HCT116 (cell line): ENCODE results near the gene GRIN2A. TPM values are rescaled to one million over a fixed set of nuclear protein-coding genes. Genes with fewer than 3 reads are reported as not detected.

ENCODE experiments used
- ATAC-seq: fragments of 200-7000 bp; cut with Tn5 transposase; 2 replicates; pipeline ENCODE4 v1.9.1; 2020; ENCODE audit warnings: mild to moderate bottlenecking, moderate library complexity
- BruUV-seq: library from RNA; stranded (reverse); fragments of 400-500 nt; replicated peaks from 2 replicates; lab custom pipeline; 2021; lab: Mats Ljungman, UMichigan
- CTCF ChIA-PET: fragments of 300-600 bp; sonication (Branson Sonifier 250); formaldehyde crosslinking; loops from one replicate; lab custom pipeline; 2021; ENCODE audit warnings: antibody characterized with exemption; lab: Charles Lee
- POLR2A ChIA-PET: fragments of 300-600, 350-600 bp; sonication (Branson Sonifier 250); formaldehyde crosslinking; loops from one replicate; lab custom pipeline; 2021; ENCODE audit warnings: antibody characterized with exemption; lab: Charles Lee
- RAD21 ChIA-PET, 2 experiments: fragments of 300-600 bp; sonication (Branson Sonifier 250); formaldehyde crosslinking; loops; one replicate each; lab custom pipeline; 2023; ENCODE audit warnings: low total read pairs in 2 of 2; ENCODE audit not compliant: uncharacterized antibody in 2 of 2, unreplicated experiment in 2 of 2, low non-redundant PET in 1 of 2; lab: Charles Lee
- DNase-seq: peaks from one replicate; pipeline ENCODE4 v3.0.0-alpha.2; 2010; ENCODE audit warnings: low read depth, low spot score
- H2AFZ ChIP-seq: fragments of 200-600 bp; shearing (Covaris generic), sonication (generic); 2 replicates; pipeline ENCODE4 v1.6.1; 2017; ENCODE audit warnings: low read depth, mixed run types, mixed read lengths, antibody characterized with exemption, low read length; ENCODE audit not compliant: poor library complexity, severe bottlenecking
- H3K27ac ChIP-seq: 2 replicates; pipeline ENCODE4 v1.5.1; 2012; ENCODE audit warnings: low read depth, low read length
- H3K27me3 ChIP-seq: fragments of 200-600 bp; sonication (generic); 2 replicates; pipeline ENCODE4 v1.6.1; 2016; ENCODE audit warnings: mixed run types, low read length, mixed read lengths; ENCODE audit not compliant: insufficient read depth
- H3K36me3 ChIP-seq, 2 experiments: fragments of 200-500 bp in 1 of 2; fragments of 200-600 bp in 1 of 2; sonication (Bioruptor generic) in 1 of 2; sonication (generic) in 1 of 2; 2 replicates each; pipeline versions ENCODE4 v1.5.1 to v1.6.1; 2014 to 2016; ENCODE audit warnings: low read length in 2 of 2, inconsistent platforms in 1 of 2, mixed read lengths in 1 of 2, mixed run types in 1 of 2; ENCODE audit not compliant: insufficient read depth in 2 of 2, control insufficient read depth in 1 of 2
- H3K4me1 ChIP-seq, 2 experiments: fragments of 200-600 bp in 1 of 2; sonication (generic) in 1 of 2; 2 replicates each; pipeline versions ENCODE4 v1.5.1 to v1.6.1; 2012 to 2017; ENCODE audit warnings: low read length in 2 of 2, inconsistent platforms in 1 of 2, mild to moderate bottlenecking in 1 of 2, mixed read lengths in 1 of 2, mixed run types in 1 of 2, moderate library complexity in 1 of 2; ENCODE audit not compliant: insufficient read depth in 2 of 2, control insufficient read depth in 1 of 2
- H3K4me2 ChIP-seq: fragments of 200-600 bp; sonication (generic); 2 replicates; pipeline ENCODE4 v1.6.1; 2017; ENCODE audit warnings: mixed run types, low read length, mixed read lengths
- H3K4me3 ChIP-seq, 2 experiments: fragments of 200-600 bp in 1 of 2; sonication (generic) in 1 of 2; replicated peaks in 1 of 2; 2 replicates each; pipeline ENCODE4 v1.5.1; 2011 to 2016; ENCODE audit warnings: low read length in 2 of 2, control low read depth in 1 of 2, low read depth in 1 of 2, mild to moderate bottlenecking in 1 of 2, mixed read lengths in 1 of 2, mixed run types in 1 of 2
- H3K79me2 ChIP-seq: fragments of 200-600 bp; sonication (generic); 2 replicates; pipeline ENCODE4 v1.6.1; 2017; ENCODE audit warnings: mild to moderate bottlenecking, mixed run types, low read length, moderate library complexity, mixed read lengths; ENCODE audit not compliant: insufficient read depth
- H3K9ac ChIP-seq: fragments of 200-600 bp; sonication (generic); 2 replicates; pipeline ENCODE4 v1.6.1; 2016; ENCODE audit warnings: low read length, mixed read lengths
- H3K9me2 ChIP-seq: fragments of 200-600 bp; sonication (generic), shearing (Covaris generic); 2 replicates; pipeline ENCODE4 v1.6.1; 2017; ENCODE audit warnings: mixed run types, mild to moderate bottlenecking, moderate library complexity; ENCODE audit not compliant: insufficient read depth
- H3K9me3 ChIP-seq, 2 experiments: fragments of 200-500 bp in 1 of 2; fragments of 200-600 bp in 1 of 2; sonication (Bioruptor generic) in 1 of 2; sonication (generic) in 1 of 2; 2 replicates each; pipeline ENCODE4 v1.6.1; 2014 to 2017; ENCODE audit warnings: low read length in 2 of 2, mixed read lengths in 2 of 2, inconsistent platforms in 1 of 2, low read depth in 1 of 2, mild to moderate bottlenecking in 1 of 2, mixed run types in 1 of 2, moderate library complexity in 1 of 2; ENCODE audit not compliant: control insufficient read depth in 1 of 2, insufficient read depth in 1 of 2
- H4K20me1 ChIP-seq: fragments of 200-600 bp; sonication (generic), shearing (Covaris generic); 2 replicates; pipeline ENCODE4 v1.6.1; 2017; ENCODE audit warnings: mixed run types, mild to moderate bottlenecking, moderate library complexity; ENCODE audit not compliant: insufficient read depth
- EGR1 ChIP-seq: IDR thresholded peaks from 2 replicates; pipeline ENCODE4 v1.6.1; 2012; ENCODE audit warnings: low read depth
- ELF1 ChIP-seq: IDR thresholded peaks from 2 replicates; pipeline ENCODE4 v1.6.1; 2012; ENCODE audit warnings: low read depth, borderline replicate concordance
- EZH2phosphoT487 ChIP-seq: fragments of 200-600 bp; IDR thresholded peaks from 2 replicates; pipeline ENCODE4 v1.6.1; 2018; ENCODE audit warnings: antibody characterized with exemption, borderline replicate concordance
- FOSL1 ChIP-seq: IDR thresholded peaks from 2 replicates; pipeline ENCODE4 v1.6.1; 2012; ENCODE audit warnings: low read depth
- JUND ChIP-seq: IDR thresholded peaks from 2 replicates; pipeline ENCODE4 v1.6.1; 2012
- POLR2A ChIP-seq: IDR thresholded peaks from 2 replicates; pipeline ENCODE4 v1.7.0; 2011; ENCODE audit warnings: borderline replicate concordance; ENCODE audit not compliant: insufficient read depth, insufficient read length; ENCODE audit errors: extremely low read depth
- POLR2AphosphoS5 ChIP-seq: IDR thresholded peaks from 2 replicates; pipeline ENCODE4 v1.6.1; 2011; ENCODE audit warnings: mild to moderate bottlenecking, low read depth, low read length, moderate library complexity
- RAD21 ChIP-seq: IDR thresholded peaks from 2 replicates; pipeline ENCODE4 v1.6.1; 2012; ENCODE audit warnings: low read depth, mild to moderate bottlenecking
- SIN3A ChIP-seq: IDR thresholded peaks from 2 replicates; pipeline ENCODE4 v1.6.1; 2012; ENCODE audit warnings: low read depth
- SP1 ChIP-seq: IDR thresholded peaks from 2 replicates; pipeline ENCODE4 v1.6.1; 2012; ENCODE audit warnings: low read depth
- SRF ChIP-seq: IDR thresholded peaks from 2 replicates; pipeline ENCODE4 v1.6.1; 2012; ENCODE audit warnings: low read depth
- YY1 ChIP-seq: IDR thresholded peaks from 2 replicates; pipeline ENCODE4 v1.6.1; 2011; ENCODE audit warnings: low read length, low read depth, moderate library complexity, mild to moderate bottlenecking; ENCODE audit not compliant: insufficient replicate concordance; ENCODE audit errors: extremely low read depth
- ZFX ChIP-seq: fragments of 450-650 bp; IDR thresholded peaks from 2 replicates; pipeline ENCODE4 v1.6.1; 2017
- ZNF274 ChIP-seq: fragments of 200-500 bp; sonication (Bioruptor generic); IDR thresholded peaks from 2 replicates; pipeline ENCODE4 v1.6.1; 2014; ENCODE audit warnings: mild to moderate bottlenecking, low read depth, low read length, inconsistent platforms
- intact Hi-C: fragments of 100-400 bp; cut with micrococcal nuclease; formaldehyde crosslinking; loops from 2 replicates; pipeline ENCODE4 v1.10.0; 2022
- total RNA-seq: library from RNA; stranded (reverse); gene quantifications from one replicate; pipeline ENCODE4 v1.2.1, GENCODE V29; 2021; ENCODE audit not compliant: unreplicated experiment
- TF ChIP-seq, protein P1 (sequence below): IDR thresholded peaks from 2 replicates; pipeline ENCODE4 v1.6.1; 2012
- TF ChIP-seq, protein P2 (sequence below): IDR thresholded peaks from 2 replicates; pipeline ENCODE4 v1.6.1; 2011; ENCODE audit warnings: mild to moderate bottlenecking, low read length, moderate library complexity; ENCODE audit not compliant: insufficient replicate concordance; ENCODE audit errors: extremely low read depth
- TF ChIP-seq, protein P3 (sequence below): IDR thresholded peaks from 2 replicates; pipeline ENCODE4 v1.6.1; 2012

Gene GRIN2A
- total RNA-seq, 1 experiment from 2014 or later = 0.02 TPM

DNA sequence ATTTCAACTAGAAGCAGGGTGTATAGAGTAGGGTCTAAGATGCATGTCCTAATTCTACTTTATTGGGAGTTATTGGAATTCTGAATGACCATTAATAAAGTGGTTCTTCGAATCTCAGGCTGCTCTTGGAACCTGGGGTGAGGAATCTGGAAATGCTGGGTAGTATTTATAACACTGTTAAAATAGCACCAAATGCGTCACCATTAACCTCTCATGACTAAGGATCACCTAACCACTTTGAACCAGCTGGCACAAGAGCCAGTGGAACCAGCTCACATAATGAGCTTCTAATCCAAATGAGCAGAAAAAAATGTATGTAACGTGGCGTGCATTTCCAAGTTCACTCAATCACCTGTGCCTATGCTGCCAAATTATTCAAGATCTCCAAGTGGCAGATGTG, 281.7 kb downstream of the GRIN2A start:
- Histone ChIP-seq H3K36me3 (no peaks in the 10 kb centered on the region), H3K79me2 (no peaks in the 10 kb centered on the region), H3K27ac (no peak overlapping the region), H2AFZ (no peak overlapping the region), H4K20me1 (no peaks in the 10 kb centered on the region), H3K4me1 (no peaks in the 10 kb centered on the region), H3K9ac (no peak overlapping the region), H3K4me3 (no peak overlapping the region), H3K9me3 (no peaks in the 10 kb centered on the region), H3K27me3 (peaks cover 12% of the 10 kb centered on the region; the same call in 1 of the 2 replicates), H3K9me2 (no peaks in the 10 kb centered on the region), H3K4me2 (no peak overlapping the region)
- ChIA-PET POLR2A (no interaction called here), RAD21 (no interaction called here), CTCF (no interaction called here)
- intact Hi-C loops = no loop called here
- ATAC-seq = no peak
- no TSS peak for BruUV-seq
- DNase-seq = no peak
- TF ChIP-seq POLR2AphosphoS5 = no peak
- TF ChIP-seq POLR2A = no peak

DNA sequence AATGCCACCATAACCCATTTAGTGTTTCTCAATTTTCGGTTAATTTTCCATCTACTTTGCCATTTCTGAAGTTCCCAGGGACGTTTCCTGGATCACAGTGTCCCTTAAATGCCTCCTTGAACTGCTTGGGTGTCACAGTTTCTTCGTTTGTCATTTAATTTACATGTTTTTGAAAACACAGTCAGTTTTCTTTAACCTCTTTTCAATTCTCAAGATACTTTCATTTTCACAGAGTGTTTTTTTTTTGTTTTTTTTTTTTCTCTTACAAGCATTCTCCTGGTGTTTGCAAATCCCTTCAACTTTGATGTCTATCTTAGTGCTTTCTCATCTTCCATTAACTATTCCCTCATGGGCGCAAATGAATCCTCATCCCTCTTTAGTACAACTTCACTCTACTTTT, 283.7 kb downstream of the GRIN2A start:
- no peaks in the 10 kb centered on the region for H4K20me1 ChIP-seq
- ATAC-seq (no peak), DNase-seq (no peak)
- no peak overlapping the region for H3K4me2 ChIP-seq
- H3K9me2 ChIP-seq = no peaks in the 10 kb centered on the region
- ChIA-PET CTCF (no interaction called here), POLR2A (no interaction called here), RAD21 (no interaction called here)
- H3K27ac ChIP-seq = no peak overlapping the region
- H3K36me3 ChIP-seq = no peaks in the 10 kb centered on the region
- peaks cover 11% of the 10 kb centered on the region; the same call in 1 of the 2 replicates for H3K27me3 ChIP-seq
- no peaks in the 10 kb centered on the region for H3K79me2 ChIP-seq
- H3K9me3 ChIP-seq = no peaks in the 10 kb centered on the region
- H3K9ac ChIP-seq = no peak overlapping the region
- no TSS peak for BruUV-seq
- no peaks in the 10 kb centered on the region for H3K4me1 ChIP-seq
- intact Hi-C loops = no loop called here
- no peak overlapping the region for H2AFZ ChIP-seq
- TF ChIP-seq, protein P1, sequence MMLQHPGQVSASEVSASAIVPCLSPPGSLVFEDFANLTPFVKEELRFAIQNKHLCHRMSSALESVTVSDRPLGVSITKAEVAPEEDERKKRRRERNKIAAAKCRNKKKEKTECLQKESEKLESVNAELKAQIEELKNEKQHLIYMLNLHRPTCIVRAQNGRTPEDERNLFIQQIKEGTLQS = no peak
- TF ChIP-seq, protein P2, sequence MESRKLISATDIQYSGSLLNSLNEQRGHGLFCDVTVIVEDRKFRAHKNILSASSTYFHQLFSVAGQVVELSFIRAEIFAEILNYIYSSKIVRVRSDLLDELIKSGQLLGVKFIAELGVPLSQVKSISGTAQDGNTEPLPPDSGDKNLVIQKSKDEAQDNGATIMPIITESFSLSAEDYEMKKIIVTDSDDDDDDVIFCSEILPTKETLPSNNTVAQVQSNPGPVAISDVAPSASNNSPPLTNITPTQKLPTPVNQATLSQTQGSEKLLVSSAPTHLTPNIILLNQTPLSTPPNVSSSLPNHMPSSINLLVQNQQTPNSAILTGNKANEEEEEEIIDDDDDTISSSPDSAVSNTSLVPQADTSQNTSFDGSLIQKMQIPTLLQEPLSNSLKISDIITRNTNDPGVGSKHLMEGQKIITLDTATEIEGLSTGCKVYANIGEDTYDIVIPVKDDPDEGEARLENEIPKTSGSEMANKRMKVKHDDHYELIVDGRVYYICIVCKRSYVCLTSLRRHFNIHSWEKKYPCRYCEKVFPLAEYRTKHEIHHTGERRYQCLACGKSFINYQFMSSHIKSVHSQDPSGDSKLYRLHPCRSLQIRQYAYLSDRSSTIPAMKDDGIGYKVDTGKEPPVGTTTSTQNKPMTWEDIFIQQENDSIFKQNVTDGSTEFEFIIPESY = no peak
- TF ChIP-seq ELF1 = no peak
- TF ChIP-seq ZFX = no peak
- TF ChIP-seq, protein P3, sequence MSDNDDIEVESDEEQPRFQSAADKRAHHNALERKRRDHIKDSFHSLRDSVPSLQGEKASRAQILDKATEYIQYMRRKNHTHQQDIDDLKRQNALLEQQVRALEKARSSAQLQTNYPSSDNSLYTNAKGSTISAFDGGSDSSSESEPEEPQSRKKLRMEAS = no peak
- no peak for TF ChIP-seq EGR1
- TF ChIP-seq EZH2phosphoT487 = no peak
- no peak for TF ChIP-seq RAD21
- TF ChIP-seq ZNF274 = no peak
- TF ChIP-seq SRF = no peak
- no peak for TF ChIP-seq YY1
- no peak for TF ChIP-seq POLR2A
- no peak for TF ChIP-seq JUND
- TF ChIP-seq SIN3A = no peak
- no peak for TF ChIP-seq SP1
- TF ChIP-seq FOSL1 = no peak
- no peak overlapping the region for H3K4me3 ChIP-seq
